Nephron progenitor cell (in vitro differentiated cells): ENCODE measurements around the gene ARHGAP24.

Experiments used
- DNase-seq: peaks from one replicate; pipeline ENCODE4 v3.0.0; 2021
- H3K27ac Mint-ChIP-seq: 2 replicates; pipeline ENCODE4 v1.8.0; 2021; ENCODE audit warnings: mild to moderate bottlenecking, moderate library complexity, mixed read lengths
- H3K27me3 Mint-ChIP-seq: 2 replicates; pipeline ENCODE4 v1.8.0; 2021; ENCODE audit warnings: mild to moderate bottlenecking, low read depth, mixed read lengths; ENCODE audit not compliant: poor library complexity
- H3K36me3 Mint-ChIP-seq: 2 replicates; pipeline ENCODE4 v1.8.0; 2021; ENCODE audit warnings: low read depth, mixed read lengths
- H3K4me1 Mint-ChIP-seq: 2 replicates; pipeline ENCODE4 v1.8.0; 2021; ENCODE audit warnings: mixed read lengths
- H3K4me3 Mint-ChIP-seq: 2 replicates; pipeline ENCODE4 v1.8.0; 2021; ENCODE audit warnings: mild to moderate bottlenecking, moderate library complexity, mixed read lengths
- H3K9me3 Mint-ChIP-seq: 2 replicates; pipeline ENCODE4 v1.8.0; 2021; ENCODE audit warnings: mild to moderate bottlenecking, moderate library complexity, mixed read lengths
- TF ChIP-seq, protein P1 (sequence below): fragments of 200-600 bp; sonication (generic); IDR thresholded peaks from 2 replicates; pipeline ENCODE4 v1.5.0; 2021; ENCODE audit warnings: antibody characterized with exemption

Gene ARHGAP24

DNA sequence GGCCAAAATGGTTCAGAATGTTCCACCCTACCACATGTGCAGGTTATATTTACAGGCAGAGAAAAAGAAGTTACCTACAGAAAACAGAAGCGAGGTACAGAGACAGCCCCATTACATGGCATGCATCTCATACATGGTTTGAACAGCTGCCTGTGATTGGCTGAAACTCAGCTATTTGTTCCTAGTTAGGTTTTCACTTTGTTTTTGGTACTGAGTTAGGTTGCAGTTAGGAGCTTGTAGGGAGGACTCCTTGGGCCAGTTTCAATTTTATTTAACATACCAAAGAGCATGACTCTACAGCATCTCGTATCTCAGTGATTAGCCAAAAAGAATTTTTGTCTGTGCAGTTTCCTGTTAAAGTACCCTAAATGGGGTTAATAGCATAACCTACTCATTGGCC is 492.9 kb downstream of the ARHGAP24 start:
- H3K27ac Mint-ChIP-seq = no peak overlapping the region
- H3K4me3 Mint-ChIP-seq = no peak overlapping the region
- peaks cover 29% of the 10 kb centered on the region for H3K9me3 Mint-ChIP-seq
- TF ChIP-seq, protein P1, sequence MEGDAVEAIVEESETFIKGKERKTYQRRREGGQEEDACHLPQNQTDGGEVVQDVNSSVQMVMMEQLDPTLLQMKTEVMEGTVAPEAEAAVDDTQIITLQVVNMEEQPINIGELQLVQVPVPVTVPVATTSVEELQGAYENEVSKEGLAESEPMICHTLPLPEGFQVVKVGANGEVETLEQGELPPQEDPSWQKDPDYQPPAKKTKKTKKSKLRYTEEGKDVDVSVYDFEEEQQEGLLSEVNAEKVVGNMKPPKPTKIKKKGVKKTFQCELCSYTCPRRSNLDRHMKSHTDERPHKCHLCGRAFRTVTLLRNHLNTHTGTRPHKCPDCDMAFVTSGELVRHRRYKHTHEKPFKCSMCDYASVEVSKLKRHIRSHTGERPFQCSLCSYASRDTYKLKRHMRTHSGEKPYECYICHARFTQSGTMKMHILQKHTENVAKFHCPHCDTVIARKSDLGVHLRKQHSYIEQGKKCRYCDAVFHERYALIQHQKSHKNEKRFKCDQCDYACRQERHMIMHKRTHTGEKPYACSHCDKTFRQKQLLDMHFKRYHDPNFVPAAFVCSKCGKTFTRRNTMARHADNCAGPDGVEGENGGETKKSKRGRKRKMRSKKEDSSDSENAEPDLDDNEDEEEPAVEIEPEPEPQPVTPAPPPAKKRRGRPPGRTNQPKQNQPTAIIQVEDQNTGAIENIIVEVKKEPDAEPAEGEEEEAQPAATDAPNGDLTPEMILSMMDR = no peak
- DNase-seq = no peak
- H3K27me3 Mint-ChIP-seq = no peaks in the 10 kb centered on the region
- peaks cover 41% of the 10 kb centered on the region for H3K36me3 Mint-ChIP-seq
- H3K4me1 Mint-ChIP-seq = peaks cover 48% of the 10 kb centered on the region

DNA sequence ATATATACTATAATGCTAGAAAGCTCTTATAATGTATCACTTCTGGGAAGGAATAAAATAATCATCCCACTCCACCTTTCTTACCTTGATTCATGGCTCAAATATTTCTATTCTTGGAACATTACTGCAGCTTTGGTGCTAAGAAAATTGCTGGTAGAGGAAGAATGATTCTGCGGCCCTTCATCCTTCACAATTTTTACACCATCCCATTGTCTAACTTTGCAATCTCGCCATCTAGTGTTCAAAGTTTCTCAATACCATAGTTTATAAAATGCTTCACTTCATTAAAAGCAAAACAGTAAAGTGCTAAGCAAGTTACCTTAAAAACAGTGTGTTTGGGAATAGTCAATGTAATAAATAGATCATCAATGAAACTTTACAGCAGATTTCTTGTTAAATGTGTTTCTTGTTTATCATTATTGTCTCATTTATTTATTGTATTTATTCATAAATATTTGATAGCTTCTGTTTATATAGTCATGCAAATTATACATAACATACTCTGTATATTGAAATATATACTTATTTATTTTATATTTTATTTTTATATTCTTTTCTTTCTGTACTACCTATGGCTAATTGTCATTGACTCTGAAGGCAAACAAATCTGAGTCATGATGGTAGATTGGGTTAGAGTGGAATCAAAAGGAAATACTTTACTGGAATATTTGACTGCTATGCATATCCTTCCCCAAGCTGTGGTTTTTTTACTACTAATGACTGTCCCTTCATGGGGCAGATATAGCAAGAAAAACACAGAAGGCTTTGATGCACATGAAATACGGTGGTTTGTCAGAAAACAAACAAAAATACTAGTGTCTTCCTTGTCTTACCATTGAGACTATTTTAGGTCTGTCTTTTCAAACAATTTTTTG is 494.2 kb downstream of the ARHGAP24 start:
- peaks cover 44% of the 10 kb centered on the region for H3K36me3 Mint-ChIP-seq
- peaks cover 29% of the 10 kb centered on the region for H3K9me3 Mint-ChIP-seq
- no peaks in the 10 kb centered on the region for H3K27me3 Mint-ChIP-seq
- H3K4me3 Mint-ChIP-seq = no peak overlapping the region
- H3K27ac Mint-ChIP-seq = peak overlapping the region; percentile 21
- DNase-seq = peak; percentile 10
- TF ChIP-seq, protein P1 = peak; percentile 58
- H3K4me1 Mint-ChIP-seq = peaks cover 48% of the 10 kb centered on the region

DNA sequence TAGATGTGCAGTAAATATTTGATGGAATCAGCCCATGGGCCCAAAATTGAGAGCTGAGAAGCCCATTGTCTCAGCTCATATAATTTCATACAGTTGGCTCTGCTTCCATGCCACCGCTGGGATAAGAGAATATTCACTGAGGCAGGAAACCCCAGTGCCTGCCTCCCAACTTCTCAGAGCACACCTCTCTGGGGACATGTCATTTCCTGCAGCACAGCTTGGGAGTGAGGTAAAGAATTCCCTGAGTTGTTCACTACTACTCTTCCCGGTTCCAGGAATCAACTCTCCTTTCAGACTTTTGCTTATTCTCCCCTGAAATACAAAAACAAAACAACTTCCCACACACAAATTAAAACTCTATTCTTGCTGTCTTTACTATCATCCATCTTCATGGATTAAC is 495.6 kb downstream of the ARHGAP24 start:
- H3K4me3 Mint-ChIP-seq = no peak overlapping the region
- DNase-seq = no peak
- TF ChIP-seq, protein P1 = no peak
- peaks cover 44% of the 10 kb centered on the region for H3K36me3 Mint-ChIP-seq
- peak overlapping the region; percentile 2 for H3K27ac Mint-ChIP-seq
- H3K27me3 Mint-ChIP-seq = no peaks in the 10 kb centered on the region
- H3K4me1 Mint-ChIP-seq = peaks cover 48% of the 10 kb centered on the region
- H3K9me3 Mint-ChIP-seq = peaks cover 15% of the 10 kb centered on the region

DNA sequence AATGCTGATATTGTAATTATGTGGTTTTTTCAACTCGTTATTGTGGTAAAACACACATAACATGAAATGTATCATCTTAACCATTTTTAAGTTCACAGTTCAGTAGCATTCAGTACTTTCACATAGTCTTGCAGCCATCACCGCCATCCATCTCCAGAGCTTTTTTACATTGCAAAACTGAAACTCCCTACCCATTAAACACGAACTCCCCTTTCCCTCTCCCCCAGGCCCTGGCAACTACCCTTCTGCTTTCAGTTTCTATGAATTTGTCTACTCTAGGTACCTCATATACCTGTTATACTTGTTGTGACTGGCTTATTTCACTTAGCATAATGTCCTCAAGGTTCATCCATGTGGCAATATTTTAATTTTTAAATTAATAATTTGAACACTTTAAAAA is 504.3 kb downstream of the ARHGAP24 start:
- peak overlapping the region; percentile 34 for H3K27ac Mint-ChIP-seq
- peaks cover 10% of the 10 kb centered on the region for H3K9me3 Mint-ChIP-seq
- peaks cover 18% of the 10 kb centered on the region for H3K4me1 Mint-ChIP-seq
- H3K27me3 Mint-ChIP-seq = no peaks in the 10 kb centered on the region
- H3K4me3 Mint-ChIP-seq = no peak overlapping the region
- DNase-seq = no peak
- TF ChIP-seq, protein P1 = no peak
- peaks cover 84% of the 10 kb centered on the region for H3K36me3 Mint-ChIP-seq

DNA sequence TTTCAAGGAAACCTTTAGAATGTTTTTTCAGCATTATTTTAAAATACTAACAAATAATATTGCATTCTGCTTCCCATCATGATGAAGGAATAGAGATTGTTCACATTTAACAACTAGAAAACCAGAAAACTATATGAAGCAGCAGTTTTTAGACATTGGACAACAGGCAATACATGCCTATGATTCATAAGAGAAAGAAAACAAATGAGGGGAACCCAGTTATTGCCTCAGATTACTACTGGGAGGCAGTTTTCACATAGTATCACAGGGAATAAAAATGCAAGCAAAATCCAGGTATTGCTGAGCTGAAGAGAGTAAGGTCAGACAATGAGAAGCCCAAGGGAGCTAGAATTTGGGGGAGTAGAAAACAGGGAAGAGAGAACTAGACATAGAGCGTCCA is 511.3 kb downstream of the ARHGAP24 start:
- Mint-ChIP-seq H3K36me3 (peaks cover 50% of the 10 kb centered on the region), H3K27me3 (no peaks in the 10 kb centered on the region), H3K4me1 (peaks cover 18% of the 10 kb centered on the region), H3K9me3 (peaks cover 10% of the 10 kb centered on the region), H3K4me3 (no peak overlapping the region), H3K27ac (peak overlapping the region; percentile 90)
- TF ChIP-seq, protein P1 = no peak
- no peak for DNase-seq

DNA sequence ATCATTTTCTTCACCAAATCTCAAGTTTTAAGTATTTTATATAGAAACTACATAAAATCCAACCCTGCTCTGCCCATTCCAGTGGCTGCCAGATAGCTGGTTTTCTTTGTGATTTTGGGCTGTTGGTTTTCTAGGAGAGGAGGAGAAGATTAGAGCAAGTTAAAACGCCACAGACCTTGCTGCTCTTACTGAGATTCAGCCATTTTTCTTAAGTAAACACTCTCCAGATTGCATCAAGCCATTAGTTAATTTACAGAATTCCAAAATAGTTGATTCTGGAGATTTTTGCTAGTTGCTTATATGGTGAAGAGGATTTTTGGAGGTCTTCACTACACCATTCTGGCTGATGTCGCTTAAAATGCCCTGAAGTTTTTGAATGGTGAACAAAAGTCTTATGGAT is 518.7 kb downstream of the ARHGAP24 start:
- H3K4me1 Mint-ChIP-seq = peaks cover 3% of the 10 kb centered on the region
- DNase-seq = no peak
- TF ChIP-seq, protein P1 = no peak
- no peaks in the 10 kb centered on the region for H3K9me3 Mint-ChIP-seq
- no peaks in the 10 kb centered on the region for H3K27me3 Mint-ChIP-seq
- H3K27ac Mint-ChIP-seq = no peak overlapping the region
- H3K4me3 Mint-ChIP-seq = no peak overlapping the region
- peaks cover 72% of the 10 kb centered on the region for H3K36me3 Mint-ChIP-seq
